ENCODE data around the gene SLC1A5.

Gene SLC1A5

DNA sequence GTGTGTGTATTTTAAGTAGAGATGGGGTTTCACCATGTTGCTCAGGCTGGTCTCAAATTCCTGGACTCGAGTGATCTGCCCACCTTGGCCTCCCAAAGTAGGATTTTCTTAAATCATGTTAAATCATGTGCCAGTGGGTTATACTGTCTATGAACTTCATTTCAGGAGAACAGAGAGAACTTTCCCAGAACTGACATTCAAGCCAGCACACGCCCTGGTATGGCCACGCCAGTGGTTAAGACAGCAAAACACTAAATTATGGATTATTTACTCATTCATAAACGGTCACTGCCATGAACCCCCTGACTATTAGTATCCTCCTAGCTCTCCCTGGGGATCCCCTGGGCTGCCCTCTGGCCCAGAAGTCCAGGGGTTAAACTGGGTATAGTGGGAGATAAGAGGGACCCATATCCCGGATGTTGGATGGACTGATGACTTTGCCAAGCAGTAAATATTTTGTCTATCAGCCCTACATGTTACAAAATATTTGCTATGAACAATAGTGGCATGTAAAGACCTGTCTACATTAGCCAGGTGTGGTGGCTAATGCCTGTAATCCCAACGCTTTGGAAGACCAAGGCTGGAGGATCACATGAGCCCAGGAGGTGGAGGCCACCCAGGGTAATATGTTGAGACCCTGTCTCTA, 26.0 kb downstream of the SLC1A5 start:
- TF ChIP-seq ZFX (IDR thresholded peaks at IDR 0.05) = no peak
- TF ChIP-seq, protein P1, sequence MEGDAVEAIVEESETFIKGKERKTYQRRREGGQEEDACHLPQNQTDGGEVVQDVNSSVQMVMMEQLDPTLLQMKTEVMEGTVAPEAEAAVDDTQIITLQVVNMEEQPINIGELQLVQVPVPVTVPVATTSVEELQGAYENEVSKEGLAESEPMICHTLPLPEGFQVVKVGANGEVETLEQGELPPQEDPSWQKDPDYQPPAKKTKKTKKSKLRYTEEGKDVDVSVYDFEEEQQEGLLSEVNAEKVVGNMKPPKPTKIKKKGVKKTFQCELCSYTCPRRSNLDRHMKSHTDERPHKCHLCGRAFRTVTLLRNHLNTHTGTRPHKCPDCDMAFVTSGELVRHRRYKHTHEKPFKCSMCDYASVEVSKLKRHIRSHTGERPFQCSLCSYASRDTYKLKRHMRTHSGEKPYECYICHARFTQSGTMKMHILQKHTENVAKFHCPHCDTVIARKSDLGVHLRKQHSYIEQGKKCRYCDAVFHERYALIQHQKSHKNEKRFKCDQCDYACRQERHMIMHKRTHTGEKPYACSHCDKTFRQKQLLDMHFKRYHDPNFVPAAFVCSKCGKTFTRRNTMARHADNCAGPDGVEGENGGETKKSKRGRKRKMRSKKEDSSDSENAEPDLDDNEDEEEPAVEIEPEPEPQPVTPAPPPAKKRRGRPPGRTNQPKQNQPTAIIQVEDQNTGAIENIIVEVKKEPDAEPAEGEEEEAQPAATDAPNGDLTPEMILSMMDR (conservative IDR thresholded peaks at IDR 0.05) = no peak
- peak overlapping the region; percentile 22; the same call in 1 of the 2 replicates for H3K27ac ChIP-seq

DNA sequence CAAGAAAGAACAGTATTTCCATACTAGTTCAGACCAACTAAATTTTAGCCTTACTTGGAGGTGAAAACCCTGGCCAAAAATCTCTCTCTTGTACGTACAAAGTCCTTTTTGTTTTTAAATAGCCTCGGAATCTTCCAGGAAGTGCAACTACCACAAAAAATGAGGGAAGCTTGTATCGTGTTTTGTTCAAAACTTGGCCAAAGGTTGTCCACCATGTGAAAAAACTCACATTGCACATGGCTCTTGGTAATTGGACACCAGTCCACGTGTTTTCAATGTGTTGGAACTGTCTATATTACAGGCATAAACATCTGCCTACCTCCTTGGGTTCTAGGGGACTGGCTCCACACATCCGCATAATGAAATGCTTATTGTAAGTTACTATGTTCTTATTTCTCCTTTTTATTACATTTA, 27.0 kb downstream of the SLC1A5 start:
- TF ChIP-seq, protein P1 (conservative IDR thresholded peaks at IDR 0.05) = no peak
- TF ChIP-seq ZFX (IDR thresholded peaks at IDR 0.05) = no peak
- H3K27ac ChIP-seq = peak overlapping the region; percentile 63

DNA sequence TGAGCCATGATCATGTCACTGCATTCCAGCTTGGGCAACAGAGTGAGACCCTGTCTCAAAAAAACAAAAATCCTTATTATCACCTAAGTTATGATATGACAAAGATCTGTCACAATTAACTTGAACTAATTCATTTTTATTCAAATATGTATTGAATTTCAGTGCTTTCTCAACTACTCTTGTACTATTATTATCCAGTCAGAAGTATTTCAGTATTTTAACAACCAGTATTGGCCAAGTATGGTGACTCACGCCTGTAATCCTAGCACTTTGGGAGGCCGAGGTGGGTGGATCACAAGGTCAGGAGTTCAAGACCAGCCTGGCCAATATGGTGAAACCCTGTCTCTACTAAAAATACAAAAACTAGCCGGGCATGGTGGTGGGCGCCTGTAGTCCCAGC, 27.5 kb downstream of the SLC1A5 start:
- peak overlapping the region; percentile 63 for H3K27ac ChIP-seq

DNA sequence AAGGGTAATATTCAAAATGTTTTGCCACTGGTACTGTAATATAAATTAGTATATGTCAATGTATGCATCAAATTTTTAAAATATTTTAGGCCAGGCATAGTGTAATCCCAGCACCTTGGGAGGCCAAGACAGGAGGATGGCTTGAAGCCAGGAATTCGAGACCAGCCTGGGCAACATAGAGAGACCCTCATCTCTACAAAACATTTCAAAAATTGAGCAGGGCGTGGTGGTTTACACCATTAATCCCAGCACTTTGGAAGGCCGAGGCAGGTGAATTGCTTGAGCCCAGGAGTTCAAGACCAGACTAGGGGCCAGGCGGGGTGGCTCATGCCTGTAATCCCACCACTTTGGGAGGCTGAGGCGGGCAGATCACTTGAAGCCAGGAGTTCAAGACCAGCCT, 28.0 kb downstream of the SLC1A5 start:
- TF ChIP-seq ZFX (IDR thresholded peaks at IDR 0.05) = no peak
- TF ChIP-seq, protein P1 (conservative IDR thresholded peaks at IDR 0.05) = no peak
- peak overlapping the region; percentile 63 for H3K27ac ChIP-seq

DNA sequence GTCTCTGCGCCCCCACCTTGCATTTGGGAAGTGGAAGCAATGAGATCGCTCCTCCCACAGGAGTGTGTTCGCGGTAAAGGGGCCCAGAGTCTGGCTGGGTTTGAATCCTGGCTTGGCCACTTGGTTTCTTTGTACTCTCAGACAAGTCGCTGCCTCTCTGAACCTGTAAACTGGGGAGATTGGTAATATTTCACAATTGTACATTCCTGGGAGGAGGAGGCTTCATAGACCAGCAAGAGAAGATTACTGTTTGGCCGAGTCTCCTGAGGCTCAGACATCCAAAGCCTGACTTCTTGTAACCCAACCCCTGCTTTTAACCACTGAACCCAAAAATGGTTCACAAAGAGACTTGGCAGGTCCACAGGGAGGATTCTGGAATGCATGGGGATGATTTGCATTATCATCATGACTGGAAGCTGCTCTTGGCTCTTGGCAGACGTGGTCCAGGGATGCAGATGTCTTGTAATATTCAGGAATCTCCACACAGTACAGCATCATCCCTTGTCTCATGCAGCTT, 28.5 kb downstream of the SLC1A5 start:
- H3K27ac ChIP-seq = no peak overlapping the region
- TF ChIP-seq, protein P1 (conservative IDR thresholded peaks at IDR 0.05) = no peak
- no peak for TF ChIP-seq ZFX (IDR thresholded peaks at IDR 0.05)

DNA sequence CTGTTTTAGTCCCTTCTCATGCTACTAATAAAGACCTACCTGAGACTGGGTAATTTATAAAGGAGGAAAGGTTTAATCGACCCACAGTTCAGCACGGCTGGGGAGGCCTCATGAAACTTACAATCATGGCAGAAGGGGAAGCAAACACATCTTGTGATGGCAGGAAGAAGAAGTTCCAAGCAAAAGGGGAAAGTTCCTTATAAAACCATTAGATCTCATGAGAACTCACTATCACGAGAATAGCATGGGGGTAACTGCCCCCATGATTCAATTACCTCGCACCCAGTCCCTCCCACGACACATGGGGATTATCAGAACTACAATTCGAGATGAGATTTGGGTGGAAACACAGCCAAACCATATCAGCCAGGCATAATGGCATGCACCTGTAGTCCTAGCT, 29.2 kb downstream of the SLC1A5 start:
- no peak for TF ChIP-seq ZFX (IDR thresholded peaks at IDR 0.05)
- TF ChIP-seq, protein P1 (conservative IDR thresholded peaks at IDR 0.05) = no peak
- no peak overlapping the region for H3K27ac ChIP-seq

DNA sequence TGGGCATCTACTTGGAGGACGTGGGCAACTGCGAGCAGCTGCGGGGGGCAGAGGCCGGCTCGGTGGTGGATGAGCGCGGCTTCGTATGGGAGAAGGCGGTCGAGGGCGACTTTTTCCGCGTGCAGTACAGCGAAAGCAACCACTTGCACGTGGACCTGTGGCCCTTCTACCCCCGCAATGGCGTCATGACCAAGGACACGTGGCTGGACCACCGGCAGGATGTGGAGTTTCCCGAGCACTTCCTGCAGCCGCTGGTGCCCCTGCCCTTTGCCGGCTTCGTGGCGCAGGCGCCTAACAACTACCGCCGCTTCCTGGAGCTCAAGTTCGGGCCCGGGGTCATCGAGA, 31.9 kb downstream of the SLC1A5 start:
- no peak for TF ChIP-seq ZFX (IDR thresholded peaks at IDR 0.05)
- TF ChIP-seq, protein P1 (conservative IDR thresholded peaks at IDR 0.05) = no peak
- no peak overlapping the region for H3K27ac ChIP-seq
